SK-N-SH (cell line): ENCODE measurements around the gene NRL. TPM values are rescaled to one million over a fixed set of nuclear protein-coding genes. Genes with fewer than 3 reads are reported as not detected.
"Not testable (repeated sequence)": the region's sequence is repeated elsewhere in the genome, so short reads cannot be mapped to it uniquely, and the experiment has no call there.

Experiments used
- CTCF ChIA-PET: fragments of 300-600, 350-600 bp; formaldehyde crosslinking; extraction: SDS; loops from one replicate; lab custom pipeline; 2021; lab: Yijun Ruan, JAX
- POLR2A ChIA-PET: fragments of 350-600 bp; sonication (Branson Sonifier 250); formaldehyde crosslinking; extraction: SDS; loops from one replicate; lab custom pipeline; 2020; ENCODE audit warnings: antibody characterized with exemption, inconsistent platforms; lab: Yijun Ruan, JAX
- DNase-seq: peaks from one replicate; pipeline ENCODE4 v3.0.0; 2012
- H2AFZ ChIP-seq: fragments of 200-600 bp; sonication (generic); 2 replicates; pipeline ENCODE4 v1.8.1; 2016; ENCODE audit warnings: antibody characterized with exemption, mild to moderate bottlenecking, low read depth
- H3F3A ChIP-seq: fragments of 200-600 bp; sonication (generic); replicated peaks from 2 replicates; pipeline ENCODE3; 2016; ENCODE audit warnings: antibody characterized with exemption, mild to moderate bottlenecking; ENCODE audit not compliant: insufficient read depth
- H3K27ac ChIP-seq, 2 experiments: fragments of 200-500 bp in 1 of 2; fragments of 200-600 bp in 1 of 2; sonication (Bioruptor generic) in 1 of 2; sonication (generic), shearing (Covaris generic) in 1 of 2; 2 replicates each; pipeline versions ENCODE4 v1.5.1 to v1.6.1; 2014 to 2016; ENCODE audit warnings: low read depth in 2 of 2, inconsistent platforms in 1 of 2, low read length in 1 of 2, mild to moderate bottlenecking in 1 of 2, mixed read lengths in 1 of 2
- H3K27me3 ChIP-seq: fragments of 200-600 bp; sonication (generic), shearing (Covaris generic); 2 replicates; pipeline ENCODE4 v1.6.1; 2016; ENCODE audit warnings: mixed run types; ENCODE audit not compliant: insufficient read depth
- H3K36me3 ChIP-seq, 2 experiments: fragments of 200-500 bp in 1 of 2; fragments of 200-600 bp in 1 of 2; sonication (Bioruptor generic) in 1 of 2; sonication (generic) in 1 of 2; replicated peaks in 1 of 2; 2 replicates each; pipeline versions ENCODE3 to v1.5.1; 2014 to 2016; ENCODE audit warnings: low read length in 1 of 2, mild to moderate bottlenecking in 1 of 2; ENCODE audit not compliant: insufficient read depth in 2 of 2, control insufficient read depth in 1 of 2
- H3K4me1 ChIP-seq, 2 experiments: fragments of 200-500 bp in 1 of 2; fragments of 200-600 bp in 1 of 2; sonication (Bioruptor generic) in 1 of 2; sonication (generic), shearing (Covaris generic) in 1 of 2; 2 replicates each; pipeline versions ENCODE4 v1.5.1 to v1.6.1; 2014 to 2016; ENCODE audit warnings: low read depth in 1 of 2, low read length in 1 of 2, mixed run types in 1 of 2; ENCODE audit not compliant: insufficient read depth in 2 of 2, control insufficient read depth in 1 of 2
- H3K4me2 ChIP-seq: fragments of 200-600 bp; sonication (generic), shearing (Covaris generic); 2 replicates; pipeline ENCODE4 v1.6.1; 2017; ENCODE audit warnings: mixed run types
- H3K4me3 ChIP-seq, 2 experiments: fragments of 200-500 bp in 1 of 2; fragments of 200-600 bp in 1 of 2; sonication (Bioruptor generic) in 1 of 2; sonication (generic), shearing (Covaris generic) in 1 of 2; 2 replicates each; pipeline versions ENCODE4 v1.5.1 to v1.8.1; 2014 to 2016; ENCODE audit warnings: low read depth in 2 of 2, inconsistent platforms in 1 of 2, low read length in 1 of 2, mild to moderate bottlenecking in 1 of 2, mixed read lengths in 1 of 2, moderate library complexity in 1 of 2
- H3K79me2 ChIP-seq: fragments of 200-600 bp; sonication (generic); 2 replicates; pipeline ENCODE4 v1.8.1; 2017; ENCODE audit warnings: mild to moderate bottlenecking; ENCODE audit not compliant: insufficient read depth
- H3K9ac ChIP-seq: fragments of 200-600 bp; sonication (generic); 2 replicates; pipeline ENCODE4 v1.6.1; 2017; ENCODE audit warnings: mixed run types
- H3K9me2 ChIP-seq: fragments of 200-600 bp; sonication (generic); 2 replicates; pipeline ENCODE4 v1.6.1; 2017; ENCODE audit warnings: mixed run types
- H3K9me3 ChIP-seq: fragments of 200-600 bp; sonication (generic); 2 replicates; pipeline ENCODE4 v1.6.1; 2017; ENCODE audit warnings: mixed run types, mild to moderate bottlenecking, moderate library complexity
- H4K20me1 ChIP-seq: fragments of 200-600 bp; sonication (generic); 2 replicates; pipeline ENCODE4 v1.6.1; 2017; ENCODE audit warnings: mild to moderate bottlenecking, mixed run types; ENCODE audit not compliant: insufficient read depth
- ELF1 ChIP-seq: IDR thresholded peaks from 2 replicates; pipeline ENCODE4 v1.4.0; 2012
- EP300 ChIP-seq, 2 experiments: IDR thresholded peaks; 2 replicates each; pipeline versions ENCODE4 v1.4.0 to v1.6.1; 2012; ENCODE audit warnings: borderline replicate concordance in 1 of 2, low read depth in 1 of 2, low read length in 1 of 2
- FOSL2 ChIP-seq: IDR thresholded peaks from 2 replicates; pipeline ENCODE4 v1.4.0; 2012; ENCODE audit warnings: low read depth, mild to moderate bottlenecking, moderate library complexity, borderline replicate concordance
- JUND ChIP-seq: IDR thresholded peaks from 2 replicates; pipeline ENCODE4 v1.4.0; 2012
- MXI1 ChIP-seq: IDR thresholded peaks from 2 replicates; pipeline ENCODE4 v1.6.1; 2012; ENCODE audit warnings: mild to moderate bottlenecking, low read depth, low read length, improper control_type of control experiment
- NRF1 ChIP-seq: IDR thresholded peaks from 2 replicates; pipeline ENCODE4 v1.6.1; 2012; ENCODE audit warnings: low read depth, mild to moderate bottlenecking, low read length
- RFX5 ChIP-seq: IDR thresholded peaks from 2 replicates; pipeline ENCODE4 v1.6.1; 2012; ENCODE audit warnings: mild to moderate bottlenecking, improper control_type of control experiment, low read length
- TAF1 ChIP-seq: IDR thresholded peaks from 2 replicates; pipeline ENCODE4 v1.6.1; 2012; ENCODE audit warnings: low read depth, mild to moderate bottlenecking, low read length, moderate library complexity, borderline replicate concordance
- WGBS: methylation state at CpG from one replicate; pipeline ENCODE4 v1.1.6; 2017; ENCODE audit warnings: low lambda C conversion rate; 5-methylcytosine and 5-hydroxymethylcytosine counted together
- polyA plus RNA-seq, 3 experiments: library from polyadenylated mRNA; depleted of rRNA; stranded (reverse); fragments of >200 nt; gene quantifications; 2 replicates each; pipeline ENCODE4 v1.2.3, GENCODE V29; 2012
- TF ChIP-seq, protein P1 (sequence below): IDR thresholded peaks from 2 replicates; pipeline ENCODE4 v1.4.0; 2012; ENCODE audit warnings: low read depth, borderline replicate concordance
- TF ChIP-seq, protein P2 (sequence below): fragments of 200-600 bp; sonication (generic); IDR thresholded peaks from 2 replicates; pipeline ENCODE4 v1.6.1; 2017; ENCODE audit warnings: antibody characterized with exemption, mild to moderate bottlenecking, moderate library complexity

Gene NRL
- polyA plus RNA-seq, 1 of the 3 experiments (the other 2 are of a cell fraction): 0.76 TPM

- TF ChIP-seq, protein P1, sequence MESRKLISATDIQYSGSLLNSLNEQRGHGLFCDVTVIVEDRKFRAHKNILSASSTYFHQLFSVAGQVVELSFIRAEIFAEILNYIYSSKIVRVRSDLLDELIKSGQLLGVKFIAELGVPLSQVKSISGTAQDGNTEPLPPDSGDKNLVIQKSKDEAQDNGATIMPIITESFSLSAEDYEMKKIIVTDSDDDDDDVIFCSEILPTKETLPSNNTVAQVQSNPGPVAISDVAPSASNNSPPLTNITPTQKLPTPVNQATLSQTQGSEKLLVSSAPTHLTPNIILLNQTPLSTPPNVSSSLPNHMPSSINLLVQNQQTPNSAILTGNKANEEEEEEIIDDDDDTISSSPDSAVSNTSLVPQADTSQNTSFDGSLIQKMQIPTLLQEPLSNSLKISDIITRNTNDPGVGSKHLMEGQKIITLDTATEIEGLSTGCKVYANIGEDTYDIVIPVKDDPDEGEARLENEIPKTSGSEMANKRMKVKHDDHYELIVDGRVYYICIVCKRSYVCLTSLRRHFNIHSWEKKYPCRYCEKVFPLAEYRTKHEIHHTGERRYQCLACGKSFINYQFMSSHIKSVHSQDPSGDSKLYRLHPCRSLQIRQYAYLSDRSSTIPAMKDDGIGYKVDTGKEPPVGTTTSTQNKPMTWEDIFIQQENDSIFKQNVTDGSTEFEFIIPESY: no peak
- peak; percentile 74 for TF ChIP-seq NRF1
- TF ChIP-seq RFX5: no peak
- TF ChIP-seq ELF1: no peak
- peak; percentile 64 for TF ChIP-seq MXI1
- TF ChIP-seq EP300 (IDR thresholded peaks at IDR 0.05; ENCODE audit: borderline replicate concordance in 1 of 2, low read depth in 1 of 2, low read length in 1 of 2): no peak
These were observed 62.7 kb downstream of the NRL start, which contains the start of gene CARMIL3 (continued) for GRCh38 chr14:24051789-24052655.

GRCh38 chr14:24051176-24051788 is 63.5 kb downstream of the NRL start:
- Histone ChIP-seq H3K4me3 (peak overlapping the region; percentile 72 to 80), H3K27me3 (no peaks in the 10 kb centered on the region; the same call in 1 of the 2 replicates), H4K20me1 (no peaks in the 10 kb centered on the region), H3K9ac (peak overlapping the region; percentile 53; the same call in 1 of the 2 replicates), H3K36me3 (no peaks in the 10 kb centered on the region), H3K9me3 (no peaks in the 10 kb centered on the region), H3K4me2 (peak overlapping the region; percentile 88), H3F3A (no peaks in the 10 kb centered on the region), H2AFZ (peak overlapping the region; percentile 96; the same call in 1 of the 2 replicates), H3K79me2 (no peaks in the 10 kb centered on the region), H3K27ac (peak overlapping the region in 1 of 2 experiments; percentile 81; a peak in 2 of 4 replicates), H3K4me1 (peaks cover 0 to 18% of the 10 kb centered on the region in 2 experiments; a peak in 1 of 4 replicates), H3K9me2 (no peaks in the 10 kb centered on the region)
- CTCF ChIA-PET: interaction anchor here (0.7 to 42.8 kb wide), 6 partner anchors 29 to 462 kb away, joined by 3 to 1159 read pairs (median 5); partner anchors contain the start of genes IRF9 and PCK2
- POLR2A ChIA-PET: interaction anchor here (0.5 to 3.1 kb wide), 11 partner anchors 22 to 549 kb away, joined by 3 to 22 read pairs (median 6); partner anchors contain the start of genes DCAF11, EMC9, NRL and PCK2
- DNase-seq: no peak
- TF ChIP-seq FOSL2 (no peak), JUND (no peak), TAF1 (no peak), NRF1 (no peak)
- TF ChIP-seq, protein P2, sequence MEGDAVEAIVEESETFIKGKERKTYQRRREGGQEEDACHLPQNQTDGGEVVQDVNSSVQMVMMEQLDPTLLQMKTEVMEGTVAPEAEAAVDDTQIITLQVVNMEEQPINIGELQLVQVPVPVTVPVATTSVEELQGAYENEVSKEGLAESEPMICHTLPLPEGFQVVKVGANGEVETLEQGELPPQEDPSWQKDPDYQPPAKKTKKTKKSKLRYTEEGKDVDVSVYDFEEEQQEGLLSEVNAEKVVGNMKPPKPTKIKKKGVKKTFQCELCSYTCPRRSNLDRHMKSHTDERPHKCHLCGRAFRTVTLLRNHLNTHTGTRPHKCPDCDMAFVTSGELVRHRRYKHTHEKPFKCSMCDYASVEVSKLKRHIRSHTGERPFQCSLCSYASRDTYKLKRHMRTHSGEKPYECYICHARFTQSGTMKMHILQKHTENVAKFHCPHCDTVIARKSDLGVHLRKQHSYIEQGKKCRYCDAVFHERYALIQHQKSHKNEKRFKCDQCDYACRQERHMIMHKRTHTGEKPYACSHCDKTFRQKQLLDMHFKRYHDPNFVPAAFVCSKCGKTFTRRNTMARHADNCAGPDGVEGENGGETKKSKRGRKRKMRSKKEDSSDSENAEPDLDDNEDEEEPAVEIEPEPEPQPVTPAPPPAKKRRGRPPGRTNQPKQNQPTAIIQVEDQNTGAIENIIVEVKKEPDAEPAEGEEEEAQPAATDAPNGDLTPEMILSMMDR: no peak
- WGBS: 54% methylated on average over 13 of the region's 20 CpGs

DNA sequence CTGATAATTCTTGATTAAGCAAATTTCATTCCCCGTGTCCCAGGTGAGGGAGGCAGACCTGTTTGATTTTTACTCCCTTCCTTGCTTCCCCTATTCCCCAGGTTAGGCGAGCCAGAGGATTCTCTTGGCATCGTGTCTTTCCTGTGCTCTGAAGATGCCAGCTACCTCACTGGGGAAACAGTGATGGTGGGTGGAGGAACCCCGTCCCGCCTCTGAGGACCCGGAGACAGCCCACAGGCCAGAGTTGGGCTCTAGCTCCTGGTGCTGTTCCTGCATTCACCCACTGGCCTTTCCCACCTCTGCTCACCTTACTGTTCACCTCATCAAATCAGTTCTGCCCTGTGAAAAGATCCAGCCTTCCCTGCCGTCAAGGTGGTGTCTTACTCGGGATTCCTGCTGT is 64.0 kb downstream of the NRL start:
- H3K9me3 ChIP-seq, H3K27ac ChIP-seq, H3K36me3 ChIP-seq, H3K27me3 ChIP-seq, H3K4me3 ChIP-seq, H3K79me2 ChIP-seq, H2AFZ ChIP-seq, H3K9ac ChIP-seq, H3F3A ChIP-seq, H3K9me2 ChIP-seq, DNase-seq, H4K20me1 ChIP-seq, H3K4me2 ChIP-seq: not testable (repeated sequence)
- H3K4me1 ChIP-seq: peaks cover 0 to 18% of the 10 kb centered on the region in 2 experiments; a peak in 1 of 4 replicates
- ChIA-PET CTCF (interaction anchor here (0.6 to 42.8 kb wide), 3 partner anchors 49 to 171 kb away, joined by 3 to 1159 read pairs (median 3); partner anchors contain the start of genes IRF9 and PCK2), POLR2A (interaction anchor here (2.1 to 3.1 kb wide), 3 partner anchors 29 to 64 kb away, joined by 11 to 22 read pairs (median 14); partner anchors contain the start of genes DCAF11, NRL and PCK2)
- 79% methylated on average over 8 of the region's 8 CpGs for WGBS

GRCh38 chr14:24049002-24049401 is 65.7 kb downstream of the NRL start:
- H3K79me2 ChIP-seq, H3K27me3 ChIP-seq, H2AFZ ChIP-seq, H3K4me2 ChIP-seq, H4K20me1 ChIP-seq, POLR2A ChIA-PET, H3K4me3 ChIP-seq, H3K9me3 ChIP-seq, H3K9ac ChIP-seq, H3K27ac ChIP-seq, DNase-seq, H3F3A ChIP-seq, H3K9me2 ChIP-seq, H3K36me3 ChIP-seq: not testable (repeated sequence)
- 71% methylated on average over 2 of the region's 2 CpGs for WGBS
- CTCF ChIA-PET: interaction anchor here (42.8 kb wide), 1 partner anchor 51 kb away, joined by 1159 read pairs; the partner anchor contains the start of gene PCK2
- H3K4me1 ChIP-seq: peaks cover 0 to 18% of the 10 kb centered on the region in 2 experiments; a peak in 1 of 4 replicates
